MCF 10A (cell line): ENCODE results near the gene GNG10. TPM values are rescaled to one million over a fixed set of nuclear protein-coding genes. Genes with fewer than 3 reads are reported as not detected.

ENCODE experiments used
- BruUV-seq: library from RNA; stranded (reverse); fragments of 400-500 nt; replicated peaks from 2 replicates; lab custom pipeline; 2021; lab: Mats Ljungman, UMichigan
- CTCF ChIA-PET: fragments of 300-600 bp; sonication (Branson Sonifier 250); formaldehyde crosslinking; extraction: SDS; loops from one replicate; lab custom pipeline; 2021; ENCODE audit warnings: antibody characterized with exemption, inconsistent platforms; lab: Yijun Ruan, JAX
- POLR2A ChIA-PET: fragments of 300-600, 350-650 bp; sonication (Branson Sonifier 250); formaldehyde crosslinking; extraction: SDS; loops from one replicate; lab custom pipeline; 2020; ENCODE audit warnings: antibody characterized with exemption, inconsistent platforms; lab: Yijun Ruan, JAX
- DNase-seq: peaks from one replicate; pipeline ENCODE4 v3.0.0-alpha.2; 2018; ENCODE audit not compliant: unreplicated experiment
- H3K27ac Mint-ChIP-seq: one replicate; pipeline ENCODE4 v1.8.0; 2022; ENCODE audit warnings: mild to moderate bottlenecking, low read depth, mixed read lengths; ENCODE audit not compliant: unreplicated experiment
- H3K27me3 Mint-ChIP-seq: one replicate; pipeline ENCODE4 v1.8.0; 2022; ENCODE audit warnings: mixed read lengths; ENCODE audit not compliant: insufficient read depth, unreplicated experiment
- H3K36me3 Mint-ChIP-seq: one replicate; pipeline ENCODE4 v1.8.0; 2022; ENCODE audit warnings: mild to moderate bottlenecking, moderate library complexity, mixed read lengths; ENCODE audit not compliant: insufficient read depth, unreplicated experiment
- H3K4me1 Mint-ChIP-seq: one replicate; pipeline ENCODE4 v1.8.0; 2022; ENCODE audit warnings: mixed read lengths; ENCODE audit not compliant: insufficient read depth, unreplicated experiment
- H3K4me3 Mint-ChIP-seq: one replicate; pipeline ENCODE4 v1.8.0; 2022; ENCODE audit warnings: mild to moderate bottlenecking, moderate library complexity, mixed read lengths; ENCODE audit not compliant: unreplicated experiment
- H3K9me3 Mint-ChIP-seq: one replicate; pipeline ENCODE4 v1.8.0; 2022; ENCODE audit warnings: mixed read lengths; ENCODE audit not compliant: unreplicated experiment
- CTCF ChIP-seq: fragments of 200-600 bp; IDR thresholded peaks from one replicate; pipeline ENCODE4 v1.8.0; 2022; ENCODE audit warnings: antibody characterized with exemption, mild to moderate bottlenecking; ENCODE audit not compliant: unreplicated experiment
- intact Hi-C: fragments of 100-400 bp; cut with micrococcal nuclease; formaldehyde crosslinking; loops from 2 replicates; pipeline ENCODE4 v1.14.1; 2022
- total RNA-seq: library from RNA; stranded (reverse); gene quantifications from 2 replicates; pipeline ENCODE4 v1.2.3, GENCODE V29; 2022

The GNG10 gene
- total RNA-seq, 1 experiment from 2014 or later: 42.0 TPM

GRCh38 chr9:111691672-111692329 is 30.4 kb downstream of the GNG10 start:
- peak; percentile 52 for DNase-seq
- Mint-ChIP-seq H3K27me3 (no peaks in the 10 kb centered on the region), H3K36me3 (no peaks in the 10 kb centered on the region), H3K27ac (peak overlapping the region; percentile 27), H3K4me3 (no peak overlapping the region), H3K4me1 (no peaks in the 10 kb centered on the region), H3K9me3 (no peaks in the 10 kb centered on the region)
- peak; percentile 29 for TF ChIP-seq CTCF
- ChIA-PET CTCF (interaction anchor here (0.6 to 4.8 kb wide), 19 partner anchors 8 to 421 kb away, joined by 3 to 35 read pairs (median 4); partner anchors contain the start of gene PTGR1), POLR2A (interaction anchor here (1.2 to 7.1 kb wide), 4 partner anchors 19 to 94 kb away, joined by 3 to 32 read pairs (median 4); partner anchors contain the start of gene PTGR1)
- BruUV-seq: no TSS peak
- intact Hi-C loops: loop anchor here (1.0 to 5.0 kb wide), 2 partner anchors 60 to 94 kb away; partner anchors contain the start of gene DNAJC25

GRCh38 chr9:111696796-111697195 is 35.4 kb downstream of the GNG10 start:
- no peaks in the 10 kb centered on the region for H3K4me1 Mint-ChIP-seq
- POLR2A ChIA-PET: no interaction called here
- no peak for TF ChIP-seq CTCF
- no peak for DNase-seq
- intact Hi-C loops: no loop called here
- H3K36me3 Mint-ChIP-seq: no peaks in the 10 kb centered on the region
- no peak overlapping the region for H3K27ac Mint-ChIP-seq
- no peaks in the 10 kb centered on the region for H3K27me3 Mint-ChIP-seq
- no peak overlapping the region for H3K4me3 Mint-ChIP-seq
- H3K9me3 Mint-ChIP-seq: peaks cover 13% of the 10 kb centered on the region
- BruUV-seq: no TSS peak
- CTCF ChIA-PET: no interaction called here

GRCh38 chr9:111700776-111701175 is 39.4 kb downstream of the GNG10 start:
- ChIA-PET POLR2A (interaction anchor here (0.7 kb wide), 1 partner anchor 680 kb away, joined by 3 read pairs; no protein-coding TSS in a partner anchor), CTCF (interaction anchor here (1.2 to 2.3 kb wide), 2 partner anchors 10 to 13 kb away, joined by 3 to 14 read pairs; no protein-coding TSS in a partner anchor)
- Mint-ChIP-seq H3K36me3 (no peaks in the 10 kb centered on the region), H3K4me3 (no peak overlapping the region), H3K27ac (no peak overlapping the region), H3K9me3 (peaks cover 13% of the 10 kb centered on the region), H3K4me1 (no peaks in the 10 kb centered on the region), H3K27me3 (no peaks in the 10 kb centered on the region)
- no peak for TF ChIP-seq CTCF
- DNase-seq: no peak
- intact Hi-C loops: no loop called here
- no TSS peak for BruUV-seq

- Mint-ChIP-seq H3K27me3 (no peaks in the 10 kb centered on the region), H3K4me1 (no peaks in the 10 kb centered on the region), H3K9me3 (no peaks in the 10 kb centered on the region), H3K36me3 (no peaks in the 10 kb centered on the region), H3K27ac (no peak overlapping the region), H3K4me3 (no peak overlapping the region)
- intact Hi-C loops: no loop called here
- no TSS peak for BruUV-seq
- DNase-seq: no peak
- CTCF ChIA-PET: interaction anchor here (0.9 kb wide), 1 partner anchor 13 kb away, joined by 3 read pairs; no protein-coding TSS in a partner anchor
- TF ChIP-seq CTCF: no peak
- POLR2A ChIA-PET: interaction anchor here (1.3 to 1.7 kb wide), 2 partner anchors 11 to 14 kb away, joined by 3 to 4 read pairs; no protein-coding TSS in a partner anchor
These were observed 43.1 kb downstream of the GNG10 start for GRCh38 chr9:111704503-111704902.
